H7 (cell line): ENCODE data around the gene KNOP1. TPM values are rescaled to one million over a fixed set of nuclear protein-coding genes. Genes with fewer than 3 reads are reported as not detected.

Experiments used
- DNase-seq: peaks from one replicate; pipeline ENCODE4 v3.0.0; 2012
- H3K27me3 ChIP-seq: 2 replicates; pipeline ENCODE4 v1.6.0; 2011; ENCODE audit warnings: mild to moderate bottlenecking, low read length; ENCODE audit not compliant: control insufficient read depth, insufficient read depth
- H3K36me3 ChIP-seq: replicated peaks from 2 replicates; pipeline ENCODE4 v1.5.1; 2011; ENCODE audit warnings: low read length; ENCODE audit not compliant: control insufficient read depth, insufficient read depth
- H3K4me3 ChIP-seq: 2 replicates; pipeline ENCODE4 v1.5.1; 2011; ENCODE audit warnings: low read depth, mild to moderate bottlenecking, control low read depth, low read length, moderate library complexity; ENCODE audit not compliant: insufficient read depth
- total RNA-seq: library from RNA; depleted of rRNA; stranded (reverse); fragments of >200 nt; shearing (Covaris generic); gene quantifications from 2 replicates; pipeline ENCODE4 v1.2.3, GENCODE V29; 2014; rRNA removed

Gene KNOP1, protein sequence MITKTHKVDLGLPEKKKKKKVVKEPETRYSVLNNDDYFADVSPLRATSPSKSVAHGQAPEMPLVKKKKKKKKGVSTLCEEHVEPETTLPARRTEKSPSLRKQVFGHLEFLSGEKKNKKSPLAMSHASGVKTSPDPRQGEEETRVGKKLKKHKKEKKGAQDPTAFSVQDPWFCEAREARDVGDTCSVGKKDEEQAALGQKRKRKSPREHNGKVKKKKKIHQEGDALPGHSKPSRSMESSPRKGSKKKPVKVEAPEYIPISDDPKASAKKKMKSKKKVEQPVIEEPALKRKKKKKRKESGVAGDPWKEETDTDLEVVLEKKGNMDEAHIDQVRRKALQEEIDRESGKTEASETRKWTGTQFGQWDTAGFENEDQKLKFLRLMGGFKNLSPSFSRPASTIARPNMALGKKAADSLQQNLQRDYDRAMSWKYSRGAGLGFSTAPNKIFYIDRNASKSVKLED
- total RNA-seq: 35.5 and 50.6 TPM in 2 replicates

DNA sequence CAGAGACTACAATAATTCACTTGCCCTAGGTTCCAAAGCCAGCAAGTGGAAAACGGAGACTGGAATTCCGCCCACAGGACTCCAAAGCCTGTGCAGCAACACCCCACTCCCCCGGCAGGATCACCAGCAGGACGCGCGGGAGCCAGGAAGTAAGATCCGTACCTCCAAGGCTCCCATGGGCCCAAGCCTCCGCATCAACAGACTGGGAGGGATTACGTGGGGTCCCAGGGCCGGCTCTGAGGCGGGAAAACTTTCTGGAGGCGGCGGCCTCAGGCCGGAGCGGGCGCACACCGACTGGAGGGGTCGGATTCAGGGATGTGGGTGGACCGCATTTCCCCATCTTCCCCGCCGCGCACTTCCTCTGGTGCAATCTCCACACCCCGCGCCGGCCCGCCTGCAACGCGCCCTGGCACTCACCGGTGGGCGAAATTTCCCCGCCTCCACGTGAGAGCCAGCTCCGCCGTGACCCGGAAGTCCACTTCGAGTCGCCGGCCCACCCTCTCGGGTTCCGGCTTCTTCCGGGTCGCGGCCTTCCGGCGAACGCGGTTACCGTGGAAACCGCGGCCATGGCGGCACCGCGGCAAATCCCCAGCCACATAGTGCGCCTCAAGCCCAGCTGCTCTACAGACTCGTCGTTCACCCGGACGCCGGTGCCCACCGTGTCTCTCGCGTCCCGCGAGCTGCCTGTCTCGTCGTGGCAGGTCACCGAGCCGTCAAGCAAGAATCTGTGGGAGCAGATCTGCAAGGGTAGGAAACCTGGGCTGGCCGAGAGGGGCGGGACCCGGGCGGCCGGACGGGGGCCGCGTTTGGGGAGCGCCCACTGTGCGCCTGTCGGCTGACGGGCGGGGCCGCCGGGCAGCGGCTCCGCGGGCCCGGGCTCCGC lies at the start of gene KNOP1, which contains the start of gene IQCK:
Gene KNOP1, minus strand, starts transcription at position 487 of the 883 bp plus-strand sequence. CDS start 3,192 bp downstream, outside the sequence.
Gene IQCK, plus strand, starts transcription at position 531 of the 883 bp plus-strand sequence. Its CDS starts 36 bp downstream, at position 567.
- H3K27me3 ChIP-seq: no peaks in the 10 kb centered on the region
- DNase-seq: peak; percentile 96
- H3K36me3 ChIP-seq: peaks cover 9% of the 10 kb centered on the region
- peak within 1 kb of the TSS; percentile 87 for H3K4me3 ChIP-seq

DNA sequence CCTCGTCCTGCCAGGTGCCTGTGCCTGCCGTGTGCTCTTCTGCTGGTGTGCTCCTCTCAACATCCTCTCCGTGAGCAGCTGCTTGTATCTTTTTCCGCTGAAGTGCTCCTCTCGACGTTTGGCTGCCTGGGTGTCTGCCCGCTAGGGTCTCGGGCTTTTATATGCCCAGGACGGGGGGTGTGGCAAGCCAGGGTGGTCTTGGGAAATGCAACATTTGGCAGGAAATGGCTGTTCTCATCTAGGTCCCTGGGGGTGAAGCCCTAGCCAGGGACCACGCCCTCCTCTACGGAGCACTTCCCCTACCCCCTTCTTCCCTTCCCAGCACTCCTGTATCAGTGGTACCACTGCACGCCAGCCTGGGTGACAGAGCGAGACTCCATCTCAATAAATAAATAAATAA lies 49.5 kb upstream of the KNOP1 start:
- Histone ChIP-seq H3K36me3 (no peaks in the 10 kb centered on the region), H3K27me3 (no peaks in the 10 kb centered on the region), H3K4me3 (no peak overlapping the region)
- no peak for DNase-seq

DNA sequence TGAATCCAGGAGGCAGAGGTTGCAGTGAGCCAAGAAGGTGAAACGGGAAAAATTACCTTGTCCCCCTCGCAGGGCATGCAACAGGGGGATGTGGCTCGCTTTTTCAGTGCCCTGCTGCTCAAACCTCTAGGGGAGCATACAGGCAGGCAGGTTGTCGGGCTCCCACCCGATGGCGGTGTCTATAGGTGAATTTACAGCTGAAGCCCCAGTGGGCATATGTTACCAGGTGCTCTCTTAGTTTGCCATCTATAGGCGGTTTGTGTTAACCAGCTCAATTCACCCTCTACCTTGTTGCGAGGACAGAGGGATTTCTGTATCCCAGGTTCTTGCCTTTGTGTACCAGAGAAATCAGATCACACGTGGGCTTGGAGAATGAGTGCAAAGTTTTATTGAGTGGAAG lies 49.0 kb upstream of the KNOP1 start:
- no peak overlapping the region for H3K4me3 ChIP-seq
- DNase-seq: no peak
- H3K36me3 ChIP-seq: no peaks in the 10 kb centered on the region
- no peaks in the 10 kb centered on the region for H3K27me3 ChIP-seq

DNA sequence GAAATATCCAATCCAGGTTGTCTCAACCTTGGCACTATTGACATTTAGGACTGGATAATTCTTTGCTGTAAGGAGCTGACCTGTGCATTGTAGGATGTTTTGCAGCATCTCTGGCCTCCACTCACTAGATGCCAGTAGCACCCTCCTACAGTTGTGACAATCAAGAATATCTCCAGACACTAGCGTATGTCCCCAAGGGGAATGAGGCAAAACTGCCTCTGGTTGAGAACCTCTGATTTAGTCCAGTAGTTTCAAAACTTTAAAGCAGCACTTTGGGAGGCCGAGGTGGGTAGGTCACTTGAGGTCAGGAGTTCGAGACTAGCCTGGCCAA lies 48.5 kb upstream of the KNOP1 start:
- H3K36me3 ChIP-seq: no peaks in the 10 kb centered on the region
- DNase-seq: no peak
- no peaks in the 10 kb centered on the region for H3K27me3 ChIP-seq
- H3K4me3 ChIP-seq: no peak overlapping the region

DNA sequence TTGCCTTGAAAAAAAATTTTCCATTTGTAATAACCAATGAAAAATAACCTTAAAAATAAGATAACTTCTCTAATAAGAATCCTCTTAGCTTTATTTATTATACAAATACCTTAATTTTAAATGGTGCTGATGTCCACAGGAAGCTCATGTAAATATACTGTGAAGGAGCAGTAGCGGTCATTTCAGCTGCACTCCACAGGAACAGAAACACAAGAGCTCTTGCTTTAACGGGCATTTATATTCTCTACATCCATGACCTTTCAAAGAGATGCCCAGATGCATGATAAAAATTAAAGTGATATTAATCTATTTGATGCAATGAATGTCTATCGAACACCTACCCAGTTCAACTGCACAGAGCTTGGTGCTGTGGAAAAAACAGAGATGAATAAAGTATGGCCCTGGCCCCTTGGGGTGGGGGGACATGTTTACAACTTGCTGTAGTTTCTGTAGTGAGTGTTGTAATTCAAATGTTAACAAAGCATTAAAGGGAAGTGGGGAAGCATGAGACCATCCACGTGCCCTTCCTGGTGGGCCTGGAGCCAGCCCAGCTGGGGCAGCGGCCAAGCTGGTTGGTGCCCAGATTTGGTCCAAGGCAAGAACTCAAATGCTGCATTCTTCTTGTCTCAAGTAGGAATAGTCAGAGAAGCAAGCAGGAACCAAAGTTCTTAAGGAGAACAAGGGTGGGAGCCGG lies 48.0 kb upstream of the KNOP1 start:
- peak; percentile 44 for DNase-seq
- Histone ChIP-seq H3K36me3 (no peaks in the 10 kb centered on the region), H3K4me3 (no peak overlapping the region)

DNA sequence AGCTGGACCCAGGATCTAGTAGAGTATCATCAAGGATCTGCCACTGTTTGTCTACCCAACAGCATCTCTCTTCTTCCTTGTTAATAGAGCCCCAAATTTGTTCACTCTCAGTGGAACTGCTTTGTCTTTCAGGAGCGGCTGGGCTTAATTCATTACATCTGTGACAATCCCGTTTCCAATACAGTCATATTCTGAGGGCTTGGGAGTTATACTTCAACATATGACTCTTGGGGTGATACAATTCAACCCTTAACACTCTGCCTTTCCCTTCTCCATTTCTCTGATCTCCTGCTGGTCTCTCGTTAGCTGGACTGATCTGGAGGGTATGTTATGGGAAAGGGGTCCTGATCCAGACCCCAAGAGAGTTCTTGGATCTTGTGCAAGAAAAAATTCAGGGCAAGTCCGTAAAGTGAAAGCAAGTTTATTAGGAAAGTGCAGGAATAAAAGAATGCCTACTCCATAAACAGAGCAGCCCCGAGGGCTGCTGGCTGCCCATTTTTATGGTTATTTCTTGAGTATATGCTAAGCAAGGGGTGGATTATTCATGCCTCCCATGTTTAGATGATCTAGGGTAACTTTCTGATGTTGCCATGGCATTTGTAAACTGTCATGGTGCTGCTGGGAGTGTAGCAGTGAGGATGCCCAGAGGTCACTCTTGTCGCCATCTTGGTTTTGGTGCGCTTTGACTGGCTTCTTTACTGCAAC lies 42.5 kb upstream of the KNOP1 start:
- Histone ChIP-seq H3K36me3 (no peaks in the 10 kb centered on the region), H3K27me3 (no peaks in the 10 kb centered on the region), H3K4me3 (no peak overlapping the region)
- no peak for DNase-seq

More for the DNA sequence above, 48.0 kb upstream of the KNOP1 start:
- H3K27me3 ChIP-seq: no peaks in the 10 kb centered on the region

DNA sequence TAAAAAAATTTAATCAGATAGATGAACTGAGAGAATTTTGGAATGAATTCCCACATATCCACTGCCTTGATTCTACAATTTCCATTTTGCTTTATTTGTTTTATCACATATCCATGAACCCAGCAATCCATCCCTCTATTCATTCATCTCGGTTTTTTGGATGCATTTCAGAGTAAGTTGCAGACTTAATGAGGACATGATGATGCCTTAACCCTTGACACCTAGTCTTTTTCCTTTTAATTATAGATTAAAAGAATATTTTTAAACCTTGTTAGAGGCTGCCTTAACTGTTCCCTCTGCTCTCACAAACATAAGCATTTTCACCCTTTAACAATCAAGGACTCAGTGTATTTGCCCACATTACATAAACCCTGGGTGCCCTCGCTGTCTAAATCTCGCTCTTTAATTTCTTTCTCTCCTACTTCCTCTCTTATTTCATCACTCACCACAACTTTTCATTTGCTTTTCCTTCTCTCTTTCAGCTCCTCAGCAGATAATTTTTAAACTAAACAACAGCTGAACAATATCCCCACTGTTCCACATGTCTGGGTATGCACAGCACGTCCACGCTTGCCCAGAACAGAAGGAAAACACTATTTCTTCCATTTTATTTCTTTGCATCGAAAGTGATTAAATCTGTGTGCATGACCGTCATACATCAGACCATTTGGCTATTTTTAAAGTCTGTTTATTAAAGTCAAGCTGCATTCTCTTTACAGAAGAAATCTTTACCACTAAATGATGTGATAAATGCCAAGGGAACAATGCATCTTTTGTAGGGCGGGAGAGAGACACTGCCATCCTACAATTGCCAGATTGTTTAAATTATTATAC lies 40.0 kb upstream of the KNOP1 start:
- Histone ChIP-seq H3K27me3 (no peaks in the 10 kb centered on the region), H3K4me3 (no peak overlapping the region), H3K36me3 (no peaks in the 10 kb centered on the region)
- no peak for DNase-seq

DNA sequence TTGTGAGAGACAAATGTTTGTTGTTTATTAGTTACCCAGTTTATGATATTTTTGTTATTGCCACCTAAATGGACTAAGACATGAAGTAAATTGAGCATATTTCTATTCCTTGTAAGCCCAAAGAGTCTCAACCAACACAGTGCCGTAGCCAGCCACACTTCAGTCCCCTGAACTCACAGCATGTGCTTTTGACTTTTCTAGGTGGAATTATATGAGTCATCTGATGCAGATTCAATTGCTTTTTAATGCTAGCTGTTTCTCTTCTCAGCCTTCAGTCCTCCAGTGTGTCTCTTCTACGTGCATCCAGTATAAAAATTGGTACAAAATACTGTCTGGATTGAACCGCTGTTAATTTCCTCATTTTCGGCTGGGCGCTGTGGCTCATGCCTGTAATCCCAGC lies 39.0 kb upstream of the KNOP1 start:
- no peak for DNase-seq
- Histone ChIP-seq H3K36me3 (no peaks in the 10 kb centered on the region), H3K27me3 (no peaks in the 10 kb centered on the region), H3K4me3 (no peak overlapping the region)

DNA sequence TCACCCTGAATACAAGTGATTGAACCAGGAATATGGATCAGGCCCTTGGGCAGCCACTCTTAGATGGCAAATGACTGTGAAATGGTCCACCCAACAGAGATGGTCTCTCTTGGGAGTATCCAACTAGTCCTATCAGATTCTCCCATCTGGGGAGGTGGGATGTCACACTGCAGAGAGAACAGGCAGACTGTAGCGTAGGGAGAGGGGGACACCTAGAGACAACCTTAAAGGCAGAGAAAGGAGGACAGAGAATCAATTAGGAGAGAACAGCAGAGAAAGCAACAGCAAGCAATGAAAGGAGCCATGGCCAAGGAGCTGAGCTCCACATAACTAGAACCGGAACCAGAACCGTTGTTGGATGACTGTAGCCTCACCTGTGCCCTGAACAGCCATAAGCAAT lies 37.2 kb upstream of the KNOP1 start:
- no peaks in the 10 kb centered on the region for H3K27me3 ChIP-seq
- no peaks in the 10 kb centered on the region for H3K36me3 ChIP-seq
- no peak overlapping the region for H3K4me3 ChIP-seq
- no peak for DNase-seq

DNA sequence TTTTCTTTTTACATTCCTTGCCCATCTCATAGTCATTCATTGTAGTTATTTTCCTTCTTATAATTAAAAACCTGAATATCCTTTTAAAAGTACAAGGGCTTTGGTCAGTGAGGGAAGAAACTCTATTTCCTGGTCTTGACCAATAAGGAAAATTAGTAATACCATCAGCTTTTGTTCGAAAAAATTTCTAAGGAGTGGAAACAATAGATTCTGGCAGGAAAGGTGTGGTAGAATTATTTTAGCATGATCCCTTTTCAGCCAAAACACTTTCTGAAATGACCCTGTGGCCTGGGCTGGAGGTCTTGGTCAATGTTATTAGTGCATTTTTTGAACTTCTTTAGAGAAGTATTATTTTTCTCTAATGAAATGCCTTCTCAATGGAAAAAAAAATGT lies 36.6 kb upstream of the KNOP1 start:
- Histone ChIP-seq H3K36me3 (no peaks in the 10 kb centered on the region), H3K27me3 (no peaks in the 10 kb centered on the region), H3K4me3 (no peak overlapping the region)
- no peak for DNase-seq

DNA sequence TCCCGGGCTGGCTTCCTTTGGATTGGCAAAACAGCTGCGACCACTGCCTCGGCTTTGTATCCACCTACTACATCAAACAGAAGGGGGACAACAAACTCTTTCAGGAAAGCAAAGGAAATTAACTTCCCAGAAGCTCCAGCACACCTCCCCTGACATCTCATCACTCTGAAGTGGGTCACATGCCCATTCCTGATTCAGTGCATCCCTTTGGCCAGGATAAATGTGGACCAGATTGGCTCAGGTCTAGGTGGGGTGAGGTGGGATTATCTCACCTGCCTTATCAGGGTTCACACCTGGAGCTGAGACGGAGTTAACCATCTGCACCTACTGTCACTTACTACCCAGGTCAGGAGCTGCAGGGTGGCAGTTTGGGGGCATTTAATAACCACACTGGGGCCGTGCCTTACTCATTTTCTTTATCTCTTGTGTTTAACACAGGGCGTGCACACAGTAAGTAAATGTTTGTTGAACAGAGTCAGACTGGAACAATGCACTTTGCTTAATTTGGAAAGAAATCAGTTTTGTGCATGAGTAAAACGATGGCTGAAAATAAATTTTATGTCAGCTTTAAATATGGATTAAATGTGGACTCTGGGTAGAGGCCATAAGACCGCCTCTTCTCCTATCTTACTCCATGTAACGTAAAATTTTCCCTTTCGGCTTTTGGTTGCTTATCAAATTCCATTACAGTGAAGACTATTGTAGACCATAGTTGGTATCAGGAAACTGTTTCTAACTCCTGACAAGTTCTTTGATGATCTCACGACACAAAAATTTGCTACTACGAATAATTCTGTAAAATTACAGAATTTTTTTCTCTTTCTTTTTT lies 36.0 kb upstream of the KNOP1 start:
- Histone ChIP-seq H3K27me3 (no peaks in the 10 kb centered on the region), H3K36me3 (no peaks in the 10 kb centered on the region), H3K4me3 (no peak overlapping the region)
- no peak for DNase-seq

DNA sequence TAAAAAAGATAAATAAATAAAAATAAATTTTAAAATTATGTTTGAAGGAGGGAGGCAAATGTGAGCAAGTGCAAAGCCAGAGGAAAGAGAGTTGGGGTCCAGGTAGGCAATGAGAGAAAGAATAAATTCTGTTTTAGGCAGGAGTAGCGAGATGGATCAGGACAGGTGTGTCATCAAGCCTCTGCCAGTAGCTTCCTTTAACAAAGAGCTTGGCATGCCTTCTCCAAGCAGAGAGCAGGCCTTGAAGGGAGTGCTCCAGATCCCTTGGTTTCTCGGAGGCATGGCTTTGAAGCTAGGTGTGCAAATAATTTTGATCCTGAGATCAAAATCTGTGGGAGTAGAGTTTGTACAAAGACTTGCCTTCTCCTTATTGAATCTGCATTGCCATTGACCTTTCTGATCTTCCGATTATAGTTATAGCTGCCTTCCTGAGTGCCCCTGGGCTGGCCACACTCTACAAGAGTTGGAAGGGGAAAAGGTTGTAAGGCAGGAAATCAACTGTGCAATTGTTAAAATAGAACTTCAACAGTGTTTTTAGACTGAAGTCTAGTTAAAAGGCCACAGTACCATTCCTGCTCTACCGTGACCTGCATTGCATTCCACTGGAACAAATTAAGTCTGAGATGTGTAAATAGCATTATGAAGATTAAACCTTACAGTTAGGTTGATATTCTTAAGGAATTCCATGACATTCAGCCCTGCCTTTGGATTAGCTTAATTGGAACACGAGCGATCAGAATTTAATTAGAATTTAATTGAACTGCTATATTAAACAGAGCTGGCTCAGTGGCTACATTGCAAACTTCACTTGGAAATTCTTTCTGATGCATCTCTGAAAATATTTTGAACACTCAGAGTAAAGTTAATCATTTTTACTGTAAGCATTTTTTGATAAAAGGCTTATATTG lies 33.7 kb upstream of the KNOP1 start:
- H3K4me3 ChIP-seq: no peak overlapping the region
- DNase-seq: no peak
- H3K27me3 ChIP-seq: no peaks in the 10 kb centered on the region
- no peaks in the 10 kb centered on the region for H3K36me3 ChIP-seq
